G401 (cell line): ENCODE results near the gene PNMA8C. TPM values are rescaled to one million over a fixed set of nuclear protein-coding genes. Genes with fewer than 3 reads are reported as not detected.
A peak's percentile ranks its signal among the peaks of the same experiment; 100 is the strongest.
"Not testable (repeated sequence)": the region's sequence is repeated elsewhere in the genome, so short reads cannot be mapped to it uniquely, and the experiment has no call there.

Experiments used
- DNase-seq: peaks from one replicate; pipeline ENCODE4 v3.0.0-alpha.2; 2015; ENCODE audit warnings: low spot score
- in situ Hi-C: cut with HindIII; loops from 2 replicates; pipeline ENCODE4 v1.10.0; 2016; ENCODE audit warnings: low sequenced_read_pairs, mixed read lengths
- total RNA-seq: library from RNA; depleted of rRNA; stranded (reverse); fragments of >200 nt; shearing (Covaris generic); gene quantifications from 2 replicates; pipeline ENCODE4 v1.2.3, GENCODE V29; 2014

The PNMA8C gene
- total RNA-seq, 1 experiment from 2014 or later, result not detected

DNA sequence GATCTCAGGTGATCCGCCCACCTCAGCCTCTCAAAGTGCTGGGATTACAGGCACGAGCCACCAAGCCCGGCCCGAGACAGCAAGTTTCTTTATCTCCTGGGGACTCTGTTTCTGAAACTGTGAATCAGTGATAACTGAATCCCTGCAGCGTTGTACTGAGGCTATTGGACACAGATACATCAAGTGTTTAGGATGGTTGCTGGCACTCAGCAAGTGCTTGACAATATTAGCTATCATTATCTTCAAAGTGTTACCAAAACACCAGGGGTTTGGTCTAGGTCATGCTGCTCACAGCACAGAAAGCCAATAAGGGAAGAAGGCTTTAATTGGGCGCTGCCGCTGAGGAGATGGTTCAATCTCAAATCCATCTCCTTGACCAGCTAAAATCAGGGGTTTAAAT, 20.5 kb upstream of the PNMA8C start:
- DNase-seq, result no peak
- in situ Hi-C loops, result no loop called here

- no peak for DNase-seq
- in situ Hi-C loops, result no loop called here
Observed at GRCh38 chr19:46448601-46449000, 19.9 kb upstream of the PNMA8C start.

DNA sequence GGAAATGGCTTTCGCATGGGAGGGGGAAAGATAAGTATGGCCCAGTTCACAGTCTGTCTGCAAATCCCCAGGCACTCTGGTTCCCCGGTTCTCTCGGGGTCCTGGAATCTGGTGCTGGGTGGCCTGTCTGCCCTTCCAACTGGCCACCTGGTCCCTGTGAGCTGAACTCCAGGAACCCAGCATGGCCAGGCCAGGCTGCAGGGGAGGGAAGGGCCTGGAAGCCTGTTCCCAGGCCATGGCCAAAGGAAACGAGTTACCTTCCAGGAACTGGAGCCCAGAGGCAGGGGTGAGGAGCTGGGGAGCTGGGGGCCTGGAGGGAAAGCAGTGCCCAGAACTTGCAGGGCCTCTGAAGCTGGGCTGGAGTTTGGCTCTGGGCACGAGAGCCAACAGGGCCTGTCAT, 19.1 kb upstream of the PNMA8C start:
- in situ Hi-C loops, result no loop called here
- no peak for DNase-seq

DNA sequence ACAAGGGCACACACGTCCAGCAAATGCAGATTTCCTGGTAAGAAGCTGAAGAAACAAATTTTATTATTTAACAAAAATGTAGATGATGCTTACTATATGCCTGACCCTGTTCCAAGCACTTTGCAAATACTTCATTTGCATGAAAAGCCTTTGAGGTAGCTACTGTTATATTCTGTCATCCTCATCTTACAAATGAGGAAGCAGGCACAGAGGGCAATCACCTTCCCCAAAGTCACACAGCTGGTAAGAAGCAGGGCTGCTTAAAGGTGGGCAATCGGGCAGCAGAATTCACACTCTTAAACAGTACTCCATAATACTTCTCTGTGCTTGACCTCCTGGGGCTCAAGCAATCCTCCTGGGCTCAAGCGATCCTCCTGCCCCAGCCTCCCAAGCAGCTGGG, 18.3 kb upstream of the PNMA8C start:
- no peak for DNase-seq
- in situ Hi-C loops, result no loop called here

GRCh38 chr19:46446021-46446420, 17.3 kb upstream of the PNMA8C start:
- in situ Hi-C loops, result no loop called here
- DNase-seq, result no peak

DNA sequence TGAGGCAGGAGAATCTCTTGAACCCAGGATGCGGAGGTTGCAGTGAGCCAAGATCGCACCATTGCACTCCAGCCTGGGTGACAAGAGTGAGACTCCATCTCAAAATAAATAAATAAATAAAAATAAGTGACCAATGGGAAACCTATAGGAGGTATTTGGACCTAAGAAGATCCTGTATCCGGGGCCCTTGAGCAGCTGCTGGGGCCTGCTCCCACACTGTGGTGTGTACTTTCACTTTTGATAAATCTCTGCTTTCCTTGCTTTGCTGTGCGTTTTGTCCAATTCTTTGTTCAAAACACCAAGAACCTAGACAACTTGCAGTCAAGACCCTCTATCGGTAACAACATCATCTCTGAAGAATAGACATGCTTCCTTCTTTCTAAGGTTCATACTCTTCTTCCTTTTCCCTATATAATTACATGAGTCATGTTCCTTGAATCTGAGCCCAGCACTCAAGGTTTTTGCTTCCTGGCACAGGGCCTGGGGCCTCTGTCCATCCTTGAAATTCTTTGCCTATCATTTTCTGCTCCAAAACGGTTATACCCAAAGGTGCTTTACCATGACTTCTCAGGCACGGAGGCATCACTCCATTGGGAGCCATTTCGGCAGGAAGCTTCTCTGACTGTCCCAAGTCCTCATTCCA, 14.2 kb upstream of the PNMA8C start:
- DNase-seq, result no peak
- in situ Hi-C loops, result no loop called here

GRCh38 chr19:46441866-46442265, 13.1 kb upstream of the PNMA8C start:
- DNase-seq, result no peak
- in situ Hi-C loops, result no loop called here

DNA sequence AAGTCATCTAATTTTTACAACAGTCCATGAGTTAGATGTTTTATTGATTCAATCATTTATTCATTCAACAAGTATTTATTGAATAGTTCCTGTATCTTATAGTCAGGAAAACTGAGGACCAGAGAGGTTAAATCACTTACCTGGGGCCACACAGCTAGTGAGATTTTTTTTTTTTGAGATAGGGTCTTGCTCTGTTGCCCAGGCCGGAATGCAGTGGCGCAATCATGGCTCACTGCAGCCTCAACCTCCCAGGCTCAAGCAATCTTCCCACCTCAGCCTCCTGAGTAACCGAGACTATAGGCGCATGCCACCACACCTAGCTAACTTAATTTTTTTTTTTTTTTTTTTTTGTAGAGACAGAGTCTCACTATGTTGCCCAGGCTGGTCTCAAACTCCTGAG, 7.0 kb upstream of the PNMA8C start:
- in situ Hi-C loops, DNase-seq: not testable (repeated sequence)

GRCh38 chr19:46435009-46435408, 6.3 kb upstream of the PNMA8C start:
- DNase-seq, result peak; percentile 13
- in situ Hi-C loops, result no loop called here

GRCh38 chr19:46433470-46433869, 4.7 kb upstream of the PNMA8C start:
- DNase-seq, in situ Hi-C loops: not testable (repeated sequence)

- in situ Hi-C loops, result no loop called here
- DNase-seq, result no peak
Observed at GRCh38 chr19:46431824-46432223, 3.1 kb upstream of the PNMA8C start.

- DNase-seq, result no peak
- in situ Hi-C loops, result no loop called here
Observed at GRCh38 chr19:46429999-46430398, 1.3 kb upstream of the PNMA8C start.

DNA sequence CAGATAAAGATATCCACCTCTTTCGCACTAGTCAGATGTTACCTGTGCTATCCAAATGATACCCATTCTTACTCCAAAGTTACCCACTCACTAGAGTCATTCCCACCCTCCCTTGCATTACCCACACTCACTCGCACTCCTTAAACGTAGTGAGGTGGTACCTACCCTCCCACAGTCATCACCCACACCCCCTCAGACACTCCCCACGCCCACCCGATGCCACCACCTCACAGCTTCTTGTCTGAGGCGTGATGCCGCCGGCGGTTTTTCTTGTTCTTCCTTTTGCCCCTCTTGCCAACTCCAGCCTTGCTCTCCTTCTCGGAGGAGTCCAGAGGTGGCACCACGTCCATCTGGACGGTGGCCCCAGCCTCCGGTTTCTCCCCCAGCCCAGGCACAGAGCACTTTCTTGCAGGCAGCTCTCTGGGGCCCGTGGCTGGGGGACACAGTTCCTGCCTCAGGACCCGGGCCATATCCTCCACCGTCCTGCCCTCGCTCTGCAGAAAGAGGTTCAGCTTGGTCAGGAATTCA, 1.2 kb downstream of the PNMA8C start:
- in situ Hi-C loops, result no loop called here
- no peak for DNase-seq

GRCh38 chr19:46426506-46427162, 2.1 kb downstream of the PNMA8C start:
- DNase-seq, result peak; percentile 85
- in situ Hi-C loops, result no loop called here

- DNase-seq, result peak; percentile 40
- in situ Hi-C loops, result no loop called here
Observed at GRCh38 chr19:46426035-46426505, 2.7 kb downstream of the PNMA8C start.

DNA sequence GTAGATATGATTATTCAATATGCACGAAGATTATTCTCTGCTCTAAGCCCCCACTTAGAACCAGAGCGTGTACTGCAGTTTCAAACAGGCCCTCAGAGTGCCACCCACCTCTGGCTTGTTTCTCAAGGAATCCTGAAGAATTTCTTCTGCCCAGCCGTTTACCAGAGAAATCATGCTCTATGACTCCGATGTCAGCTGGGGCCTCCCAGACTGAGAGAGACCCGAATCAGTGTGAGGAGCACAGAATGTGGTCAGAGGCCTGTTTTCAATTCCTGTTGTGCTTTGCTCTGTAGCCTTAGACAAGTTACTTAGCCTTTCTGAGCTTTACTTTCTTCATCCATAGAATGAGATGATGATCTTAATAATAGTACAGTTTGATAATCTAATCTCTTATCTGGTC, 5.5 kb downstream of the PNMA8C start:
- in situ Hi-C loops, result no loop called here

DNA sequence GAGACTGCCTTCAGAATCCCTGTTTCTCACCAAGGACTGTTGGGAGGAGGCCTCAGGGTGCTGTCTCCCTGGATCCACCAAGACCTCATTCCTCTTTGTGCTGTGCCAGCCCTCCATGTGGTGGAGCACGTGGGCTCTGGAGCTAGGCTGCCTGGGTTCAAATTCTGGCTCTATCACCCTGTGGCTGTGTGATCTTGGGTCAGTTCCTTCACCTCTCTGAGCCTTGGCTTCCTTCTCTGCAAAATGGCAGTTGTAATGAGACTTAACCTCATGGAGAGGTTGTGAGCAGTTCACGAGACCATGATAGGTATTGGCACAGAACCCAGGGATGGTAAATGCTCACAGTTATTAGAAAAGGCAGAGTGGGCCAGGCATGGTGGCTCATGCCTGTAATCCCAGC, 6.4 kb downstream of the PNMA8C start:
- in situ Hi-C loops, result no loop called here
- no peak for DNase-seq

More for the DNA sequence above, 5.5 kb downstream of the PNMA8C start:
- no peak for DNase-seq

DNA sequence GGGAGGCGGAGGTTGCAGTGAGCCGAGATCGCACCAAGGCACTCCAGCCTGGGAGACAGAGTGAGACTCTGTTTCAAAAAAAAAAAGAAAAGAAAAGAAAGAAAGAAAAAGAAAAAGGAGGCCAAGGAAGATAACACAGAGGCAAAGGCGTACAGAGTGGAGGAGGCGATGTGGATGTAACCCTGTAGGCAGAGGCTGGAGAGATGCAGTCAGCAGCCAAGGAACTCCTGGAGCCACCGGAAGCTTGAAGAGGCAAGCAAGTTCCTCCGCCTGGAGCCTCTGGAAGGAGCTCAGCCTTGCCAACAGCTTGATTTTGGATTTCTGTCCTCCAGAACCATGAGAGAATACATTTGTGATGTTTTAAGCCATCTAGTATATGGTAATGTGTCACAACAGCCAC, 8.7 kb downstream of the PNMA8C start:
- in situ Hi-C loops, result no loop called here

GRCh38 chr19:46415804-46416709, 12.7 kb downstream of the PNMA8C start:
- in situ Hi-C loops, result not testable (repeated sequence)
- DNase-seq, result peak; percentile 57

More for the DNA sequence above, 8.7 kb downstream of the PNMA8C start:
- no peak for DNase-seq

- in situ Hi-C loops, DNase-seq: not testable (repeated sequence)
Observed at GRCh38 chr19:46414899-46415298, 13.8 kb downstream of the PNMA8C start.
